ENCODE data around the gene NAB1.
"Not testable (repeated sequence)": the region's sequence is repeated elsewhere in the genome, so short reads cannot be mapped to it uniquely, and the experiment has no call there.

NAB1 gene

DNA sequence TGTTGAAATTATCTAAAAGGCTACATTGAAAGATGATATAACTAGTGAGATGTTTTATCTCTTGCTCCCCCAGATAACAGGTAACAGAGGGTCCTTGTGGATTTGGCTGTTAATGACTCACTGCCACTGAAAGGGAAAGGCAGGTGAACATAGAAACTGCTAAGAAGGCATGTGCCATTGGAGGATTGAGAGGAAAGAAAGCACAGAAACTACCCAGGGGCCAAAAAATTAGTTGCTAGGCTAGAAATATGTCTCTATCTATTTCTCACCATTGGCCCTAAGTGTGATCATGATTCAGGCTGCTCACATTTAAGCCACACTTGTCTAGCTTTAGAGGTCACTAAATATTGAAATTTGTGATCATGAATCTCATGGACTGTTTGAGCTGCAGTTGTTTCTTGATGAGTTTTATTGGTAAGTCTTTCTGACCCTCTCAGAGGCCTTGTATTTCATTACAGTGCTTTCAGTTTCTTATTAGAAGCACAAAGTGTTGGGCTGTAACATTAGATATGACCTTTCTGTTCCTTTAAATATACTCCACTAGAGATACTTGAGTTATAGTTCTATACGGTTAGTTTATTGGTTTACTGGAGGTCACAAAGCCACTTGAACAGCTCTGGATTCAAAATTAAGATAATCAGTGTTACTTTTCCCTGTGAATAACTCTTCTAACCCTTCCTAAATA, 26.2 kb downstream of the NAB1 start:
- no peak for DNase-seq

DNA sequence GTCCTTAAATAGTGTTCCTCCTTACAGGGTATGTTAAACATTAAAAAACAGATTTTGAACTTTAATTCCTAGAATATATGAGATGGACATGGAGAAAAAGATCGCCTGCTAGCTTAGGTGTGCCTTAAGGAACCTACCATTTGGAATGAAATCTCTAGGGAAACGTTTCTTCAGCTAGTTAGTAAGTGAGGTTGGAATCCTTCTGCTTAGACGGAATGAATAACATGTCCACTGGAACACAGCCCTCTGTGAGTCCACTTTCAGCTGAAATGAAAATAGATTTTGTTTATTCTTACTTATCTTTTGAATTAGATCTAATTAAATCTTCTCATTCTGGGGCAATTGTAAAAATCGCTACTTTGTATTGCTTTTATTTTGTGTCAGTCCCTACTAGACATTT, 28.4 kb downstream of the NAB1 start:
- DNase-seq, result no peak

DNA sequence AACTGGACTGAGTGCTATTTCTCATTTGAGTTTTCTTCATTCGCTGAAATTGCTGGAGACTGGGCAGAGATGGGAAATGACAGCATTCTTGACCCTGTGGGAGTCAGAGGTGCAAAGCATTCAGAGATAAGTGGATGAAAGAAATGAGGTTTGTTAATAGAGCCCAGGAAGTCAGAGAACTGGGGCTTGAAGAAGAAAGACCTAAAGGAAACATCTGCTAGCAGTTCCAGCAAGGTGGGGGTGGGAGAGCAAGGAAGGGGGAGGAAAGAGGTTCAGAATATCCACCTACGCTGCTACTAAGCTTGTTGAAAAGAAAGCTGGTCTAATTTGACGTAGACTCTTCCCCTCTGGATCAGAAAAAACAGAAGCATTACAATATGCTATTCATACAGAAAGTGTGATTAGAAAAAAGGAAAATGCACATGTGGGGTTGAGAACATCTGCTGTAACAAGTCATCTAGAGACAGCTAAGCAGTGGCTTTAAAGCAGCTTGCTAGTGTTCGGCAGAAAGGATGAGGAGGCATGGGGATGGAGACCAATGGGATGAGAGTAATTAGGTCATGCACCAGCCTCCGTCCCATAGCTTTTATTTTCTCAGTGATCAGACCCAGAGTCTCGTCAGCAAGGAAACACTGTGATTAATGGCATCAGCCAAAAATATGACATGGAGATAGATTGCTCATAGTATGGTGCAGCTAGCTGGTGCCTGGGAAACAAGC, 29.7 kb downstream of the NAB1 start:
- DNase-seq, result no peak

DNA sequence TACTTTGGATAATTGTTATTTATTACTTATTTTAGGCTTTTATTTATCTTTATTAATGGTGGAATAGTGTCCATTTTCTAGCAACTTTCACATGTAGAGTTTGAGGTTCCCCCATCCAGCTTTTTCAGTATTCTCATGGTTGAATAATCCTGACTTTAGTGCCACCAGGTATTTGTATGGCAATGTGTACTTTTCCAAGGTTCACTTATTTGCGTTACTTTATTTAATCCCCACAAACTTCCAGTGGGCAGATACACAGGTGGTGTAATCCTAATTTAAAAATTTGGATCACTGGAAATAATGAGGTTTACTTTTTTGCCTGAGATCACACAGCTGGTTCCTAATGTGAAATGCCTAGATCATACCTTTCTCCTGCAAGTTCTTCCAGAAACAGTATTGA, 30.5 kb downstream of the NAB1 start:
- no peak for DNase-seq

DNA sequence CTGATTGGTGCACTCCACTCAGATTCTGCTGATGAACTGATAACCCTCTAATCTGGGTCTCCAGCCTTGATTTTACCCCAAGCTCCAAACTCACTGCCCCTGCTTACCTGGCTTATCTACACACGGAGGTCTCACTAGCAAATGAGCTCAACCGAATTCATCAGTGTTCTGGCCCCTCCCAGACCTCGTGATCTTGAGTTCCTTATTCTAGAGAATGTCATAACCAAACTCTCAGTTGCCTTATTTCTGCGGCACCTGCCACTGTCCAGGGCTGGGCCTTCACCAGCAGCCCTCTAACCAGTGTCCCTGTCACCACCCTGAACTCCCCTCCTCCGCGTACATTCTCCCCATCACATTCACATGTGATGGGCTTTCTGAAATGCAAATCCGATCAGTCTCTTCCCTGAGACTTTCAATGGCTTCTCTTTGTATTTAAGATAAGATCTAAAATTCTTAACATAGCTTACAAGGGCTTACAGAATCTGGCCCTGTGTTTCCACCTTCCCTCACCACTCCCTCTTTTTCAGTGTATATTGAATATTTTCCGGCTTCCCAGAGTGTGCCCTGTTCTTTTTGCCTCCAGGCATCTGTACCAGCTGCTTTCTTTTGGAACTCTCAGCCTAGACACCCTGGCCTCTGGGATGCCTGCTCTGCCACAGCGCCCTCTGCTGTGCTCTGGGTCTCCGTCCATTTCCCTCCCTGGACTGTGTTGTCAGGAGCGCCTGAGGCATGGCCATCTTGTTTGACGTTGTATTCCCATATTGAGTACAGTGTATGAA, 31.1 kb downstream of the NAB1 start:
- DNase-seq, result peak; percentile 69

DNA sequence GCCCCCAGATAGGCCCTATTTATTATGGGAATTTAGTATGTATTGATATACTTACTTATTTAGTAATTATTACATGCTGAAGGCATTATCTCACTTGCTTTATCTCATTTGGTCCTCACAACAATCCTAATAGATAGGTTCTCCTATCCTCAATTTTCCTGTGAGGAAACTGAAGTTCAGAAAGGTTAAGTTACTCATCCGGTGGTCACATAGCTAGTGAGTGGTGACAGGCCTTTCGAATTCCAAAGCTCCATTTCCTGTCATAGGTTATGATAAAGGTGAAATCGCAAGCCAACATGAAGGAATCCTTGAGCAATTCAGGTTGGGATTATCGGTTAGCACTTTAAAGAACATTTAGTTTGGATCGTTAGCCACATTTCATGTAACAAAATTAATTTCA, 33.3 kb downstream of the NAB1 start:
- no peak for DNase-seq

DNA sequence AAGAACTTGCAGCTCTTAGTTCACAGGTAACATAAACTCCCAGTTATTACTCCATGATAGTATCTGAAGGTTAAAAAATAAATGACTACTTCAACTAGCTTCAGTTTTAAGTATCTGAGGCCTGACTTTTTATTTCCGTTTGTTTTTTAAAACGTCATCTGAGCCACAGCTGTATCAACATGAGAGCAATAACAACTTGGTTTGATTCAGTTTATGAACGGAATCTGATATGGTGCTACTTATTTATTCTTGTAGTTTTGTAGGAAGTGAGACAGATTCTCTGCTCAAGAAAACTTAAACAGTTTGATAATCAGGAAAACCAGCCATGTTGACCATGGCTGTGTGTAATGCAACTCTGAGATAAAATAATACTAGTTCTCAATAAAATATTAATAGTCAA, 34.9 kb downstream of the NAB1 start:
- DNase-seq, result no peak

DNA sequence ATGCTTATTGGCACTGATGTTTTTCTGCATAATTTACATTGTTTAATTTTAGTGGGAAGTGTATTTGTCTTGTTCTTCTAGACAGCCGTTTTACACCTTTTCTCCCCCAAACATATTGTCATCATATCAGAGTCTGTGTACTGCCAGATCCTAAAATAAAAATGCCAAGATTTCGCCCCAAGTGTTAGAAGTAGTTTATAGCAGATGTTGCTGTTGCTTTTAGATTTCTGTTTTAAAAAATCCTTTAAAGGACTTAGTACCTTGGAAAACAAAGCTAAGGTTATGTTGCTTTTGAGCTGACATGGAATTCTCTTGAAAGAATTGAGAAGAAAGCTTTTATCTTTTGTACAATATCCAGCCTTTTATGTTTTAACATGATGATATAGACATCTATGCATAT, 36.0 kb downstream of the NAB1 start:
- DNase-seq, result no peak

DNA sequence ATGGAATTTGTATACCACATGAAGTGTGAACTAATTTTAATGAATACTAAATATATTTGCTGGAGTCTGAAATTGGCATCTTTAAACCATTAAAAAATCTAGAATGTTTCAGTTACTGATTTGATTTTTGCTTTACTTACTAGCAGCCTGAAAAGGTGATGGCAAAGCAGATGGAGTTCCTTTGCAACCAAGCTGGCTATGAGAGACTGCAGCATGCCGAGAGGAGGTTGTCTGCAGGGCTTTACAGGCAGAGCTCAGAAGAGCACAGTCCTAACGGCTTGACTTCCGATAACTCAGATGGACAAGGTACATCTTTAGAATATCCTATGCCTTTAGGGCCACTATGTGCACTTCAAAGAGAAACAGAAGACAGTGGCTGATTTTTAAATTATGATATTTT, 36.5 kb downstream of the NAB1 start:
- DNase-seq, result no peak

DNA sequence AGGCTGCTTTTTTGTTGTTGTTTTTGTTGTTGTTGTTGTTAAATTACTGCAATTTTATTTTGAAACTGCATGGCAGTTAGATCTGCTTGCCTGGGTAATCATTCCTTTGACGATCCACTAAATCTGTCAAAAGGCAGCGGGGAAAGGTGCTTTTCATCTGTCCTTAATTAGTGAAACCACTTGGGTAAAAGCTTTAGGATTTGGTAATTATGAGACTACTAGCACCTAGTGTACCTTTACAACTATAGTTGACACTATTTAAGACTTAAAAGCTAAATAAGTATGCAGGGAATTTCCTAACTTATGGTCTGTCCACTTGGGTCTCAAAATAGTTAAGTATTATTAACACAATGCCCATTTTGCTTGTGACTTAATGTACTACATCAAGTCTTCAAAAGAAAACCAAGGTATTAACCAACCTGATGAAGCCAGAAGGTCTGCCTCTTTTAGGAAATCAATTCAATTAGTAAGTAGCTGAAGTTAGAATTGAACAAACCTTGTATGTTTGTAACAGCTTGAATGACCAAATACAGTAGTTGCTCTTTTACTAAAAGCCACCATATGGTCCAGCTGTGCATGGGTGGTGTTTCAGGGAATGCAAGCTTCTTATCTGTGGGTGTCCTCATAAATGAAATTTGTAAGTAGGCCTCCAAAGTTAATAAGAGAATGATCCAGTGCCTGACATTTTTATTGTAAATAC, 44.8 kb downstream of the NAB1 start:
- DNase-seq, result no peak

DNA sequence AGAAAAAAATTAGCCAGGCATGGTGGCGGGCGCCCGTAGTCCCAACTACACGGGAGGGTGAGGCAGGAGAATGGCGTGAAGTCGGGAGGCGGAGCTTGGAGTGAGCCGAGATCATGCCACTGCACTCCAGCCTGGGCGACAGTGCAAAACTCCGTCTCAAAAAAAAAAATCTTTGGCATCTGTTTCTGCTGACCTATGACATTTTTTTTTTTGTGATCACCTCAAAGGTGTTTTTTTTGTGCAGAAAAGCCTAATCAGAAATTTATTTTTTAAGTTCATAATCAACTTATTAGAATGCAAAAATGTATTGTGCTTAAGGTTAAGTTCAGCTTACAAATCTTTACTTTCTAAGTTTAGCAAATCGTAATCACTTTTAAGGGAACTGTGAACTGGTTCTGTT, 45.6 kb downstream of the NAB1 start:
- no peak for DNase-seq

DNA sequence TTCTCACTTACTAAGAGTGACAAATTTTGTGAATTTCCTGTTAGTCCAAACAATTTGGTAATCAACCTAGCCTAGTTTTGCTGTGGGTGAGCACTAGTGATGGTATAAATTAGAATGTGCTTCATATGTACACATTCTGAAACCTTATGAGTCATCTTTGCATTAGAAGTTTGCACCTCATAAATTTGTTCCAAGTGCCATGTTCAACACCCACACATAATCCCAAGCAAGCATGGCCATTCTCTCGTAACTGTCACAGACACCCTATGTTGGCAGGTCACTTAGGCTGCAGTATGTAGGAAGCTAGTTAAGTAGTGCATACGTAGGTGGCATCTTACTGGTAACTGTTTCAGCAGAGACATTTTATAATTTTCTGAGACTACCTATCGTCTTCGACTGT, 46.9 kb downstream of the NAB1 start:
- DNase-seq, result no peak

DNA sequence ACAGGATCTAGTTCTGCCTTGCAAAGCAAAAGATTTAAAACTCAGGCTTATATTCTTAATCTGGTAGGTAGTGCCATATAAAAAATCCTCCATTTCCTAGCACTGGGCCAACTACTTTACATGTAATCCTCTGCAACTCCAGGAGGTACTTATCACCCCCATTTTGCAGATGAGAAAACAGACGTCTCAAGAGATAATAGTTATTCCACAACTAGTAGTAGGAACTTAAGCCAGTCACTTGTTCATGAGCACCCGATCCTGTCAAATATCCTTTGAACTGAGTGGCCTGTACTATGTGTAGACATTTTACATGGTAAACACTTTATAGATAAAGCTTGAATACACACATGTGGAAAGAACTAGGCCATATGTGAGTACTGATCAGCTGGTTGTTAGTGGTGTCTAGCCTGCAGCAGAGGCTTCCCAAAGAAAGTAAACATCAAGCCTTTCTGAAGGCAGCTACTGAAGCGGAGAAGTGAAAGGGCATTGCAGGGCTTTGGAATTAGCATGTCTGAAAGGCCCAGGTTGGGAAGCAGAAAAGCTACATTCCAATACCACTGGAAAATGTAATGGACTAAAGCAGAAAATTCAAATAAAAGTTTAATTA, 48.0 kb downstream of the NAB1 start:
- DNase-seq, result peak; percentile 35

DNA sequence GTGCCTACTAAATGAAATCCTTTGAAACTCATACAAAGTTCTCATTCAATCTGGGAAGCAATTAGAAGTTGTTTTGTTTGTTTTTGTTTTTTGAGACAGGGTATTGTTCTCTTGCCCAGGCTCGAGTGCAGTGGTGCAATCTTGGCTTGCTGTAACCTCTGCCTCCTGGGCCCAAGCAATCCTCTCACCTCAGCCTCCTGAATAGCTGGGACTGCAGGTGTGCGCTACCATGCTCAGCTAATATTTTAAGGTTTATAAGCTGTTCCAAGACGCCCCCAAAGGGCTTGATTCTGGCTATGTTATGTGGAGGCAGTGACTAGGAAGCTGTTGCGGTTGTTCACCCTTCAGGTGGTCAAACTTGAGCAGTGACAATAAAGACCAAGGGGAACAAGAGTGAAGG, 48.5 kb downstream of the NAB1 start:
- DNase-seq, result no peak

DNA sequence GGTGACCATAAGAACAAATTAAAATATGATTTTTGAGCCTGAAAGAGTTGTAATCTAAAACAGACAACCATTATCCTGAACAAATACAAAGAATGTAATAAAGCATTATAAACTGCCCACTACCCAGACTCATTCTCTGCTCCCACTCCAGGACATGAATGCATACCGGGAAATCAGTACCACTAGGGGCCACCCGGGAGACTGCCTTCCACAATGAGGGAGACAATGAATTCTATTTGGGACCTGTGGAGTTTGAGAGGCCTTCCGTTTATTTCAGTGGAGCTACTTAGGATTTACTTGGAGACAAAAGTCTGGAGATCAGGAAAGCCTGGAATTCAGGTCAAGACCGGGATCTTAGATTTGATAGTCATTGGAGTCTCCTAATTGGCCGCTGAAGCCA, 50.0 kb downstream of the NAB1 start:
- no peak for DNase-seq

DNA sequence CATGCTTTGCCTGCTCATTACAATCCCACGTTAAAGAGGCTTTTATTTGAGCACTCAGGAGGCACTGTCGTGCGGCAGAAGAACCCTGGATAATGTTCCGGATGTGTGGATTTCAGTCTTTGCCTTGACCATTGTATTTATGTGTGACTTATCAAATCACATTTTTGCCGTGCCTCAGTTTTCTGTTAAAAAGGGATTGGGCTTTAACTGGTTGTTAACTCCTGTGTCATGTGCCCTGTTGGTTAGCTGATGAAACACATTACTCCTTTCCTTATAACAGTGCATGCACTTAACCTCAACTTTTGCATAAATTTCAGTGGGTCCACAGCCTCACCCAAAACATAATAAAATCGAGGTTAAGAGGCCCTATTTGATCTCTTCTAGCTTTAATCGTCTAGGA, 52.7 kb downstream of the NAB1 start:
- peak; percentile 73 for DNase-seq

DNA sequence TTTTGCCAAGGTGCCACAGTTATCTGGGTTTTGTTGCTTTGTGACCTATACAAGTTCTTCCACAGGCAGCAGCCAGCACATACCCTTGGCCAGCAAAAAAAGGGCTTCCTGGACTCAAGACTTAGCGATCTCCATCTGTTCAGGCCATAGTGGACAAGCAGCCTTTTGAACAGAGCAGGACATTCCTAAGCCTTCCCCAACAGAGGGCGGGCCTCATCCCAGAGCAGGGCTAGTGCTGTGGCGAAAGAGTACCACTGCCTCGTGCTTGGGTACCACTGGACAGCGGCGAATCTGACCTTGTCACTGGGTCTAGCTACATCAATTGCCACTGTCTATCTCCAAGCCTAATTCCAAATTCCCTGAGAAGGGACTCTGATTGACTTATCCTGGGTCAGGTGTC, 56.4 kb downstream of the NAB1 start:
- no peak for DNase-seq

DNA sequence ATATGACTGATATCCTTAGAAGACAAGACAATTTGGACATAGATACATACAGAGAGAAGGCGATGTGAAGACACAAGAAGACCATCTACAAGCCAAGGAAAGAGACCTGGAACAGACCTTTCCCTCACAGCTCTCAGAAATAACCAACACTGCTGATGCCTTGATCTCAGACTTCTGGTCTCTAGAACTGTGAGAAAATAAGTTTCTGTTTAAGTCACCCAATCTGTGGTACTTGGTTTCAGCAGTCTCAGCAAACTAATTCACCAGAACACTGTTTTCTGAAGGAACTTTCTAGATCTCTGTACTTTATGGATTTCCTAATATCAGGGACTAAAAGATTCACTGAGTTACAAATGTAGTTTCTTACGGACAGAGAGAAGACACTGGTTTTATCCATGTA, 58.8 kb downstream of the NAB1 start:
- DNase-seq, result no peak

DNA sequence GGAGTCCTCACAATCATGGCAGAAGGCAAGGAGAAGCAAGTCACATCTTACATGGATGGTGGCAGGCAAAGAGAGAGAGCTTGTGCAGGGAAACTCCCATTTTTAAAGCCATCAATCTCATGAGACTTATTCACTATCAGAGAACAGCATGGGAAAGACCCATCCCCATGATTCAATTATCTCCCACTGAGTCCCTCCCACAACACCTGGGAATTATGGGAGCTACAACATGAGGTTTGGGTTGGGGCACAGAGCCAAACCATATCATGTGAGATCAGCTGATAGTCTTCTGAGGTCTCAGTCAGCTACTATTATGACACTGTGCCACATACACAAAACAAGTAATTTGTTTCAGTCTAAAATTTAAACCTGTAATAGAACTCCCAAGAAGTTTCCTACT, 59.8 kb downstream of the NAB1 start:
- not testable (repeated sequence) for DNase-seq

DNA sequence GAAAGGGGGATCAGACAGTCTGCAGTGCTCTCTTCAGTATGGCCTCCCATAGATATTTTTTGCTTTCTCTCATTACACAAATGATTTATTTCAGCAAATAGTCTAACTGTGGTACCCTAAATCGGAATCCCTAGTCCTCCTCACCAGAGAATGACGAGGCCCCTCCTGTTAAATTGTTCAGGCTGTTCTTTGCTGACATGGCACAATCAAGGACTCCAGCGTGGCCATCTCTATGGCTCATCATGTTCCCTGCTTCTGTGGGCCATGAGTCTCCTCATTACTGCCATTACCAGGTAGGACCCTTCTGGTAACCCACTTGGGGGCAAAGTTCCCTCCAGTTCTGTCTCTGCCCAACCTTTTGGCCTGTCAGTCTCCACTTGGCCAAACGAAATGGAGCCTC, 62.2 kb downstream of the NAB1 start:
- no peak for DNase-seq

DNA sequence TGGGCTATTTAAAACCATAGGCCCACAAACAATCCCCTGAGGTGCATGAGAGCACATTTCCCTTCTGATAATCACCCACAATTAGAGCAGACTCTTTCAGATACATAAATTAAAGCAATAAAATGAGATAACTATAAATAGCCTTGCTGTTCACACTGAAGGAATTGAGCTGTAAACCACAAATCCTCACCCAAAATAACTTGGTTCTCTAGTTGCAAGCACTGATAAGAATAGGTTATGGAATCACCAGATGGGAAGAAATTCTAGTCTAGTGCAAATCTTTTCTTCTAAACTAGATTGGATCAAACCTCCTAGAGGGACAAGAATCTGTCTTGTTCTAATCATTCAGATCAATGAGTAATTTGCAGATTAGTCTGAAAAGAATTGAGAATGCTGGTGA, 64.6 kb downstream of the NAB1 start:
- no peak for DNase-seq

DNA sequence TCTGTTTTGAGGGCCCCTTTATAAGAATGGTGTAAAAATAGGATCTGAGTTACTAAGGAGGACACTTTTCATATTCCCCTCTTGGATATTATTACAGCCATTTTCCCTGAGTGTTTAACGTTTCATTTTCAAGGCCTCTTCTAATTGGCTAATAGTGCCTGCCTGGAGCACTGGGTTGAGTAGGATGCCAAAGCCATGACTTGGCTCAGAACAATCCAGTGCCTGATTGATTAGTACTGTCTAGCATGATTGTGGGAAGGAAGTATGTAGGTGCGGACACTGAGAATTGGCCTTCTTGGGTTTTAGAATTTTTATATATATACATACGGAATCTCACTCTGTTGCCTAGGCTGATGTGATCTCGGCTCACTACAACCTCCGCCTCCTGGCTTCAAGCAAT, 66.1 kb downstream of the NAB1 start:
- no peak for DNase-seq

DNA sequence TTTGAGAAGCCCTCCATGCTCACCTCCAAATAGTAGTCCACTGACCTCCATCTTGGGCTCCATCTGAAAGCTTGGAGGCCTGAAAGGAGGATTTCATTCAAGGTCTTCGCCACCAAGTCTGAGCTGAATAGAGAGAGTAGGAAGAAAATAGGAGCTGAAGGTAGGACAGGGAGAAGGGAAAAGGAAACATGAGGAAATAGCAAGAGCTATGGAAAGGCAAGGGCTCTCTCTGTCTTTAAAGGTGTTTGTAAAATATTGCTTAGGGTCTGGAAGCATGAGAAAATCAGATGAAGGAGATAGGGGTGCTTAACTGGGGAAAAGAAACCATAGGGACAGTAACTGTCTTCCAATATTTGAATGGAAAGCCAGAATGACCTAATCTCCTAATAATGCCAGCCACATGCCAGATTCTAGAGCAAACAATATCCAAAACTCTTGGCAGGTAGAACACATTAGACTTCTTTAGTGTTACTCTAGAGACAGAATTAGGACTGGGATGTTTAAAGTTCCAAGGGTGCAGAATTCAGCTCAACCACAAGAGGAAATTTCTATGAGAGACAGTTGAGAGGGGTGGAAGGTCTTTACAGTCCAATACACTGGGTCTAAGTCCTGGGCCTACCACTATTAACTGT, 67.4 kb downstream of the NAB1 start:
- DNase-seq, result no peak
